GM18519 (cell line): ENCODE measurements around the gene KRT83.

ENCODE experiments used
- ATAC-seq: cut with Tn5 transposase; IDR thresholded peaks from one replicate; pipeline ENCODE4 v1.9.1; 2021; ENCODE audit warnings: mild to moderate bottlenecking, moderate library complexity; ENCODE audit not compliant: unreplicated experiment, low FRiP score

Gene KRT83

DNA sequence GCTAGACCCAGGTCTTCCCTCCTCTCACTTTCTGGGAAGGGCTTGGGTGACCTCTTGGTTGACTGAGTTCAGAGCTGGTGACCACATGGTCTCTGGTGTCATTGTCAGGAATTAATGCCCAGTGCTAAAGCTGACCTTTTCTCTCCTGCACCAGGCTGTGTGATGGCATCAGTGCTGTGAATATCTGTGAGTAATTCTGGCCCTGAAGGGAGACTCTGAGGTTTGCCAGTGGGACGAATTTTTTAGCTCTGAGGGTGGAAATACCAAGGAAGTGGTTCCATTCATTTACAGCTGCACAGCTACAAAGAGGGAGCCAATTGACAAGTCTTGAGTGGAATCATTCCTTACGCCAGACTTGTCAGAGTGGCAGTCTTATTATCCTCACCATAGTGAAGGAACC, 53.0 kb downstream of the KRT83 start:
- ATAC-seq = no peak

DNA sequence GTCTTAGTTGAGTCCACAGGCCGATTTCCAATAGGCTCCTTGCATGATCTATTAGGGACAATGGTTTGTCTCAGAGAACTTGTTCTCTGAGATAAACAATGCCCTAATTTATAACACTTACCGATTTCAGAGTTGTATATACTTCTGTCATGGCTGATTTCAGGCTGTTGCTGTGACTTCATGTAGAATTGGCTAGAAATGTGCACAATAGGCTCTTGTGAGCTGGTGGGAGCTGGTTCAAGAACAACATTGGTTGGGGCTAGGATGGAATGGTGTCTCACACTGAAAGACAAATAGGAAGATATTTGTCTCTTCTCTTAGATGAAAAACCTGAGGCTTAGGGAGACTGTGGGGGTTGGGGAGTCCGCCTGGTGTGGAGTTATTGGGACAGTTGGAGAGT, 53.5 kb downstream of the KRT83 start:
- ATAC-seq = no peak

DNA sequence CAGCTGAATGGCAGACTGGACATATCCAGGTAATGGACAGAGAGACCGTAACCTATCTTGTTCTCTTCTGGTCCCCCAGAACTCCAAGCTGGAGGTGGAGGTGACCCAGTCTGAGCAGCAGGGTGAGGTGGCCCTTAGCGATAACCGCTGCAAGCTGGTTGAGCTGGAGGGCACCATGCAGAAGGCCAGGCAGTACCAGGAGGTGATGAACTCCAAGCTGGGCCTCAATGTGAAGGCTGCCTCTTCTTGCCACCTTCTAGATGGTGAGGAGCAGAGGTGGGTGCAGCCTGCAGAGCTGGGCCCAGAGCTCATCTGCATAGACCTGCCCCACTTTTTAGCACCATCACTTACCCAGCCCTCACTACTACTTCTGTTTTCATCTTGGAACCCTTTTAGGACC, 53.9 kb downstream of the KRT83 start:
- no peak for ATAC-seq

DNA sequence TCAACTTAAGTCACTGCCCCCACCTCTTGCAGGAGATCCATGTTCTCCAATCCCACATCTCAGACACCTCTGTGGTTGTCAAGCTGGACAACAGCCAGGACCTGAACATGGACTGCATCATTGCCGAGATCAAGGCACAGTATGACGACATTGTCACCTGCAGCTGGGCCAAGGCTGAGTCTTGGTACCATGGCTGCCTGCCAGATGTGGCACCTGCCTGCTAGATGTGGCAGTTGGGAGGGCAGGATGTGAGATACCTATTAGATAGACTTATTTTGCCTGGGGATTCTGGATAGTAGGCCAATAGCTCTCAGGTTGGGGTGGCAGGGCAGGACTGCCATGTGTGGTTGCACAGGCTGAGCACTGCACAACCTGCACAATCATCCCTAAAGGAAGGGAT, 54.7 kb downstream of the KRT83 start:
- no peak for ATAC-seq

DNA sequence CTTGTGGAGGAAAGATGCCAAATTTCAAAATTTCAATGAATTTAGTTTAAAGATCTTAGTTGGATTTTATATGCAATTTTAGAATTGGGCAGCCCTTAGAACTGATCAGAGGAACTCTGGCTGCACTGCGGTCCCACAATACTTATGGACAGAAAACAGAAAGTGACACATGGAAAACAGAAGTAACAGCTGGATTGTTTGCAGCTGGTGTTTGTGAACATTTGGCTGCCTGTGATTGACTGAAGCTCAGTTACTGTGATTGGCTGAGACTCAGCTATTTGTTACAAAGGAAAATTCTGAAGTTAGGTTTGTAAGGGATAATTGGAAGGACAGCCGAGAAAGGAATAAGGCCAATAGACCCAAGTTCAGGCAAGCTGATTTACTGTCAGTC, 56.8 kb downstream of the KRT83 start:
- no peak for ATAC-seq
